A549 (cell line): ENCODE results near the gene OLIG1. TPM values are rescaled to one million over a fixed set of nuclear protein-coding genes. Genes with fewer than 3 reads are reported as not detected.

Experiments
- ATAC-seq, 2 experiments: fragments of 200-7000 bp in 1 of 2; fragments of >200 bp in 1 of 2; cut with Nextera tagmentation in 1 of 2; cut with Tn5 transposase in 1 of 2; 3 replicates each; pipeline versions ENCODE4 v1.8.0 to v1.9.1; 2018 to 2020; ENCODE audit warnings: mild to moderate bottlenecking in 1 of 2, moderate library complexity in 1 of 2
- CTCF ChIA-PET: fragments of 300-600 bp; sonication (Branson Sonifier 250); formaldehyde crosslinking; extraction: SDS; loops from one replicate; lab custom pipeline; 2021; ENCODE audit warnings: antibody characterized with exemption, inconsistent platforms; lab: Yijun Ruan, JAX
- POLR2A ChIA-PET: fragments of 350-600 bp; formaldehyde crosslinking; extraction: SDS; loops from one replicate; lab custom pipeline; 2021; ENCODE audit warnings: antibody characterized with exemption, inconsistent platforms; lab: Yijun Ruan, JAX
- DNase-seq, 2 experiments: peaks; one replicate each; pipeline versions ENCODE4 v3.0.0 to v3.0.0-alpha.2; 2011 to 2016; ENCODE audit warnings: low read depth in 1 of 2, low spot score in 1 of 2
- FAIRE-seq: peaks from 2 replicates; lab custom pipeline; 2011; peaks lifted over from hg19 to GRCh38; lab: Jason Lieb, UNC
- H3K27ac ChIP-seq, 2 experiments: fragments of >200 bp; sonication (Bioruptor Twin); formaldehyde crosslinking; 3 replicates each; pipeline ENCODE4 v1.5.1; 2016 to 2017
- H3K4me1 ChIP-seq: fragments of >200 bp; sonication (Bioruptor Twin); formaldehyde crosslinking; 3 replicates; pipeline ENCODE4 v1.6.1; 2016
- H3K4me2 ChIP-seq: fragments of >200 bp; sonication (Bioruptor Twin); formaldehyde crosslinking; 3 replicates; pipeline ENCODE4 v1.6.1; 2016
- H3K4me3 ChIP-seq: fragments of >200 bp; sonication (Bioruptor Twin); formaldehyde crosslinking; 3 replicates; pipeline ENCODE4 v1.5.1; 2016
- H3K9me3 ChIP-seq: fragments of >200 bp; sonication (Bioruptor Twin); formaldehyde crosslinking; 3 replicates; pipeline ENCODE4 v1.6.1; 2016
- BHLHE40 ChIP-seq: IDR thresholded peaks from 2 replicates; pipeline ENCODE4 v1.6.1; 2012; ENCODE audit warnings: low read depth, low read length, inconsistent platforms
- CBX2 ChIP-seq: fragments of 200-600 bp; sonication (generic); IDR thresholded peaks from 2 replicates; pipeline ENCODE4 v1.6.1; 2016; ENCODE audit warnings: low read depth, mild to moderate bottlenecking, borderline replicate concordance
- CHD4 ChIP-seq: fragments of 200-600 bp; sonication (generic); IDR thresholded peaks from 2 replicates; pipeline ENCODE4 v1.6.1; 2016; ENCODE audit warnings: antibody characterized with exemption, mild to moderate bottlenecking, borderline replicate concordance
- EHMT2 ChIP-seq: fragments of 200-600 bp; sonication (generic); IDR thresholded peaks from 2 replicates; pipeline ENCODE4 v1.6.1; 2016; ENCODE audit warnings: antibody characterized with exemption, low read depth, mild to moderate bottlenecking, moderate library complexity
- FOSL2 ChIP-seq, 2 experiments: fragments of 450-650 bp in 1 of 2; fragments of >200 bp in 1 of 2; sonication (Bioruptor Twin) in 1 of 2; formaldehyde crosslinking; IDR thresholded peaks; 2 replicates each; pipeline versions ENCODE4 v1.5.0 to v1.6.1; 2016 to 2020; ENCODE audit warnings: mild to moderate bottlenecking in 1 of 2, moderate library complexity in 1 of 2
- HDAC2 ChIP-seq: fragments of 200-600 bp; sonication (generic); IDR thresholded peaks from 2 replicates; pipeline ENCODE4 v1.6.1; 2016
- HEYL ChIP-seq: fragments of 250-450 bp; sonication (Bioruptor Pico); IDR thresholded peaks from 2 replicates; pipeline ENCODE4 v1.8.0; 2021; ENCODE audit warnings: mild to moderate bottlenecking, moderate library complexity
- HOXB13 ChIP-seq: fragments of 250-450 bp; sonication (Bioruptor Pico); IDR thresholded peaks from 2 replicates; pipeline ENCODE4 v1.5.0; 2020; ENCODE audit warnings: low read depth, mild to moderate bottlenecking, moderate library complexity
- KDM5A ChIP-seq: fragments of 200-600 bp; sonication (generic); IDR thresholded peaks from 2 replicates; pipeline ENCODE4 v1.6.1; 2016; ENCODE audit warnings: antibody characterized with exemption, mild to moderate bottlenecking
- MYC ChIP-seq: IDR thresholded peaks from 2 replicates; pipeline ENCODE4 v1.6.1; 2012; ENCODE audit warnings: mild to moderate bottlenecking, inconsistent platforms, low read length, improper control_type of control experiment, borderline replicate concordance
- PHF8 ChIP-seq: fragments of 200-600 bp; sonication (generic); IDR thresholded peaks from 2 replicates; pipeline ENCODE4 v1.6.1; 2016; ENCODE audit warnings: low read depth, mild to moderate bottlenecking, antibody characterized with exemption, moderate library complexity, borderline replicate concordance
- POLR2AphosphoS2 ChIP-seq: conservative IDR thresholded peaks from 2 replicates; pipeline ENCODE4 v1.6.1; 2012; ENCODE audit warnings: low read length, improper control_type of control experiment, inconsistent platforms
- RAD21 ChIP-seq, 2 experiments: fragments of >200 bp in 1 of 2; sonication (Bioruptor Twin) in 1 of 2; formaldehyde crosslinking in 1 of 2; IDR thresholded peaks in 1 of 2; conservative IDR thresholded peaks in 1 of 2; 2 replicates in 1 of 2; 3 replicates in 1 of 2; pipeline ENCODE4 v1.6.1; 2012 to 2018; ENCODE audit warnings: inconsistent platforms in 1 of 2
- RARB ChIP-seq: fragments of 250-450 bp; sonication (Bioruptor Pico); IDR thresholded peaks from 2 replicates; pipeline ENCODE4 v1.8.0; 2021; ENCODE audit warnings: mild to moderate bottlenecking, moderate library complexity
- RNF2 ChIP-seq: fragments of 200-600 bp; sonication (generic); IDR thresholded peaks from 2 replicates; pipeline ENCODE4 v1.6.1; 2016; ENCODE audit warnings: low read depth, mild to moderate bottlenecking, antibody characterized with exemption, moderate library complexity, borderline replicate concordance
- TP53 ChIP-seq: fragments of 250-450 bp; sonication (Bioruptor Pico); IDR thresholded peaks from 2 replicates; pipeline ENCODE4 v1.5.0; 2021; ENCODE audit warnings: mild to moderate bottlenecking, moderate library complexity
- ZFP36 ChIP-seq: fragments of 450-650 bp; IDR thresholded peaks from 2 replicates; pipeline ENCODE4 v1.6.1; 2014; ENCODE audit warnings: borderline replicate concordance; ENCODE audit not compliant: partially characterized antibody
- ZSCAN20 ChIP-seq: fragments of 250-450 bp; sonication (Bioruptor Pico); IDR thresholded peaks from 2 replicates; pipeline ENCODE4 v1.8.0; 2022; ENCODE audit warnings: mild to moderate bottlenecking, moderate library complexity
- WGBS: methylation state at CpG from one replicate; pipeline ENCODE4 v1.1.6; 2017; ENCODE audit errors: missing lambda C conversion rate; 5-methylcytosine and 5-hydroxymethylcytosine counted together
- polyA plus RNA-seq, 4 experiments: library from polyadenylated mRNA; depleted of rRNA in 3 of 4; stranded (reverse); fragments of >200 nt; fragmentation: RNase III in 1 of 4; extraction: RNeasy Plus Mini Kit Qiagen cat#74134 plus additional on column Dnase treatment in 1 of 4; gene quantifications; 2 replicates in 3 of 4; 3 replicates in 1 of 4; pipeline ENCODE4 v1.2.3, GENCODE V29; 2011 to 2017
- TF ChIP-seq, protein P1 (sequence below): fragments of 250-450 bp; sonication (Bioruptor Pico); IDR thresholded peaks from 2 replicates; pipeline ENCODE4 v1.5.0; 2020; ENCODE audit warnings: low read depth, mild to moderate bottlenecking, moderate library complexity
- TF ChIP-seq, protein P2 (sequence below): IDR thresholded peaks from 2 replicates; pipeline ENCODE4 v1.6.1; 2012
- TF ChIP-seq, protein P3 (sequence below): fragments of >200 bp; sonication (Bioruptor Twin); formaldehyde crosslinking; IDR thresholded peaks from 3 replicates; pipeline ENCODE4 v1.5.1; 2016
- TF ChIP-seq, protein P4 (sequence below): IDR thresholded peaks from 2 replicates; pipeline ENCODE4 v1.6.1; 2012; ENCODE audit warnings: low read depth, borderline replicate concordance
- TF ChIP-seq, protein P5 (sequence below): fragments of 450-650 bp; IDR thresholded peaks from 2 replicates; pipeline ENCODE4 v1.6.1; 2014; ENCODE audit warnings: antibody characterized with exemption
- TF ChIP-seq, protein P6 (sequence below): fragments of 200-600 bp; sonication (generic); IDR thresholded peaks from 2 replicates; pipeline ENCODE4 v1.6.1; 2016; ENCODE audit warnings: antibody characterized with exemption, mild to moderate bottlenecking, moderate library complexity

Gene OLIG1
- polyA plus RNA-seq, 2 of the 4 experiments (the other 2 are of a cell fraction), result not detected

DNA sequence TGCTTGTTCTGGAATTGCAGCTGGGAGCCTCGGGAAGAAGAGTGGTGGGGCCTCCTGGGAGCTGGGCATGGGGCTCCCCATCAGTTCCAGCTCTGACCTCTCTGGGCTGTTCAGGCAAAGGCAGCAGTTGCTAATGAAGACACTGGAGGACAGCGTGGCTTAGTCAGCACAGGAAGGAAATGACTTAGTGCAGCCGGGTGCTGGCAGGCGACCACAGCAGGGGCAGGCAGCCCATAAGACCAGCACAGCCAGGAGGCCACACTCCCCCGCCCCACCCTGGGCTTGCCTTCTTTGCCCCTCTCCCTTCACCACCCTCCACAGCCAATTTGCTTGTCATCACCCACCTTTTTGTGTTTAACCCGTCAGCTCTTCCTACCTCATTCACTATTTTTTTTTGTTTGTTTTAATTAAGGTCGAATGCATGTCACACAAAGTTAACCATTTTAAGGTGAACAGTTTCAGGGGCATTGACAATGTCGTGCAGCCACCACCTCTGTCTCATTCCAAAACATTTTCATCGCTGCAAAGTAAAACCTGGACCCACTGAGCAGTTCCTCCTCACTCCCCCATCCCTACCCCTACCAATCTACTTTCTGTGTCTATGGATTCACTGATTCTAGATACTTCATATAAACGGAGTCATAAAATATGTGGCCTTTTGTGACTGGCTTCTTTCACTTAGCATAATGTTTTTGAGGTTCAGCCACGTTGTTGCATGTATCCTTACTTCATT, 33.3 kb upstream of the OLIG1 start (continued):
- TF ChIP-seq, protein P1, sequence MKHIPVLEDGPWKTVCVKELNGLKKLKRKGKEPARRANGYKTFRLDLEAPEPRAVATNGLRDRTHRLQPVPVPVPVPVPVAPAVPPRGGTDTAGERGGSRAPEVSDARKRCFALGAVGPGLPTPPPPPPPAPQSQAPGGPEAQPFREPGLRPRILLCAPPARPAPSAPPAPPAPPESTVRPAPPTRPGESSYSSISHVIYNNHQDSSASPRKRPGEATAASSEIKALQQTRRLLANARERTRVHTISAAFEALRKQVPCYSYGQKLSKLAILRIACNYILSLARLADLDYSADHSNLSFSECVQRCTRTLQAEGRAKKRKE (CRISPR knock-in tag), result no peak
- TF ChIP-seq BHLHE40 (no peak), ZFP36 (no peak), HDAC2 (no peak)
- TF ChIP-seq, protein P2, sequence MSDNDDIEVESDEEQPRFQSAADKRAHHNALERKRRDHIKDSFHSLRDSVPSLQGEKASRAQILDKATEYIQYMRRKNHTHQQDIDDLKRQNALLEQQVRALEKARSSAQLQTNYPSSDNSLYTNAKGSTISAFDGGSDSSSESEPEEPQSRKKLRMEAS, result no peak

DNA sequence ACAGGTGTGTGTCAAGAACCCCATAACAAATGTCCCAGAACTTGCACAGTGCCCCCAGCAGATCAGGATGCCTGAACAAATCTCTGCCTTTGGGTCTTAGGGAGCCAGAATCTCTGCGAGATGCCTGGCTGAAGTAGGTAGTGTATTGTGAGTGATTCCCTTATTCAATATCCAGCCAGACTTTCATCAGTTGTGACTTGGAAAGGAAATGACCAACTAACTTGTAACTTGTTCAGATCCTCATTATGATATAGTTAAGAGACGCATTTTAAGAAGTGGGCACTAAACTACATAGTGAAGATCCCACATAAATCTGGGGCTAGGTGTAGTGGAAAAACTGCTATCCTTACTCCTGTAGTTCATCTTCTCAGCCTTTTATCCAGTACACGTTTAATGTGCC, 32.4 kb upstream of the OLIG1 start:
- H3K4me2 ChIP-seq, result no peak overlapping the region

DNA sequence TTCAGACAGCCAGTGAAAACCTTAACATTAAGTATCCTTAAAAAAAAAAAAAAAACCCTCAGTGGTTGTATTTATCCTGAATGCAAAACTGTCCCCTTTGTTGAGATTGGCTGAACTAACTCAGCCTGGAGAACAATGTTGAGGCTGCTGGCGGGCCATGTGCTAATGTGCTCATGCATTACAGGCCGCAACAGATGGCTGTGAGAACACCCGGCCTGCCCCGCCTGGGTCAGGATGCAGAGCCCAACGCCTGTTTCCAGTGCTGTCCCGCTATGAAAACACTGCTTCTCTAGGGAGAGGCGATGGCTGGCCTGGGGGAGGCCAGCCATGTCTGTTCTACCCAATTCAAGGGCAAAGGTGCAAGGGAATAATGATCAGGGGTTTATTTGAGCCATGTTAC, 30.4 kb upstream of the OLIG1 start:
- ChIA-PET POLR2A (no interaction called here), CTCF (interaction anchor here (1.1 kb wide), 1 partner anchor 22 kb away, joined by 3 read pairs; no protein-coding TSS in a partner anchor)
- ATAC-seq (no peak), FAIRE-seq (no peak), DNase-seq (no peak)
- H3K27ac ChIP-seq, result no peak overlapping the region
- H3K4me2 ChIP-seq, result no peak overlapping the region
- TF ChIP-seq CHD4 (no peak), CBX2 (no peak), RNF2 (no peak), RARB (CRISPR knock-in tag) (no peak), FOSL2 (IDR thresholded peaks at IDR 0.05) (no peak), FOSL2 (CRISPR knock-in tag; IDR thresholded peaks at IDR 0.05) (no peak), TP53 (no peak), EHMT2 (no peak), POLR2AphosphoS2 (no peak), HDAC2 (no peak), ZSCAN20 (no peak), PHF8 (no peak)
- TF ChIP-seq, protein P2, result no peak
- TF ChIP-seq, protein P3, sequence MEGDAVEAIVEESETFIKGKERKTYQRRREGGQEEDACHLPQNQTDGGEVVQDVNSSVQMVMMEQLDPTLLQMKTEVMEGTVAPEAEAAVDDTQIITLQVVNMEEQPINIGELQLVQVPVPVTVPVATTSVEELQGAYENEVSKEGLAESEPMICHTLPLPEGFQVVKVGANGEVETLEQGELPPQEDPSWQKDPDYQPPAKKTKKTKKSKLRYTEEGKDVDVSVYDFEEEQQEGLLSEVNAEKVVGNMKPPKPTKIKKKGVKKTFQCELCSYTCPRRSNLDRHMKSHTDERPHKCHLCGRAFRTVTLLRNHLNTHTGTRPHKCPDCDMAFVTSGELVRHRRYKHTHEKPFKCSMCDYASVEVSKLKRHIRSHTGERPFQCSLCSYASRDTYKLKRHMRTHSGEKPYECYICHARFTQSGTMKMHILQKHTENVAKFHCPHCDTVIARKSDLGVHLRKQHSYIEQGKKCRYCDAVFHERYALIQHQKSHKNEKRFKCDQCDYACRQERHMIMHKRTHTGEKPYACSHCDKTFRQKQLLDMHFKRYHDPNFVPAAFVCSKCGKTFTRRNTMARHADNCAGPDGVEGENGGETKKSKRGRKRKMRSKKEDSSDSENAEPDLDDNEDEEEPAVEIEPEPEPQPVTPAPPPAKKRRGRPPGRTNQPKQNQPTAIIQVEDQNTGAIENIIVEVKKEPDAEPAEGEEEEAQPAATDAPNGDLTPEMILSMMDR, result no peak
- TF ChIP-seq, protein P4, sequence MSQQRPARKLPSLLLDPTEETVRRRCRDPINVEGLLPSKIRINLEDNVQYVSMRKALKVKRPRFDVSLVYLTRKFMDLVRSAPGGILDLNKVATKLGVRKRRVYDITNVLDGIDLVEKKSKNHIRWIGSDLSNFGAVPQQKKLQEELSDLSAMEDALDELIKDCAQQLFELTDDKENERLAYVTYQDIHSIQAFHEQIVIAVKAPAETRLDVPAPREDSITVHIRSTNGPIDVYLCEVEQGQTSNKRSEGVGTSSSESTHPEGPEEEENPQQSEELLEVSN, result no peak
- TF ChIP-seq, protein P5, sequence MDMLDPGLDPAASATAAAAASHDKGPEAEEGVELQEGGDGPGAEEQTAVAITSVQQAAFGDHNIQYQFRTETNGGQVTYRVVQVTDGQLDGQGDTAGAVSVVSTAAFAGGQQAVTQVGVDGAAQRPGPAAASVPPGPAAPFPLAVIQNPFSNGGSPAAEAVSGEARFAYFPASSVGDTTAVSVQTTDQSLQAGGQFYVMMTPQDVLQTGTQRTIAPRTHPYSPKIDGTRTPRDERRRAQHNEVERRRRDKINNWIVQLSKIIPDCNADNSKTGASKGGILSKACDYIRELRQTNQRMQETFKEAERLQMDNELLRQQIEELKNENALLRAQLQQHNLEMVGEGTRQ, result no peak
- WGBS, result 60% methylated on average over 7 of the region's 7 CpGs
- H3K4me1 ChIP-seq, result peaks cover 10% of the 10 kb centered on the region; the same call in 2 of the 3 replicates
- no peaks in the 10 kb centered on the region for H3K9me3 ChIP-seq
- H3K4me3 ChIP-seq, result no peak overlapping the region

More for the DNA sequence above, 32.4 kb upstream of the OLIG1 start:
- ATAC-seq, result no peak
- 55% methylated on average over 3 of the region's 3 CpGs for WGBS
- DNase-seq, result no peak
- peaks cover 3% of the 10 kb centered on the region; the same call in 2 of the 3 replicates for H3K4me1 ChIP-seq
- no peak for FAIRE-seq
- no peak overlapping the region for H3K4me3 ChIP-seq
- TF ChIP-seq POLR2AphosphoS2 (no peak), RAD21 (conservative IDR thresholded peaks at IDR 0.05 in 1 of 2, IDR thresholded peaks at IDR 0.05 in 1 of 2) (no peak), HEYL (CRISPR knock-in tag) (no peak), PHF8 (no peak), KDM5A (no peak), HOXB13 (CRISPR knock-in tag) (no peak), MYC (no peak), ZFP36 (no peak)
- TF ChIP-seq, protein P2, result no peak
- TF ChIP-seq, protein P6, sequence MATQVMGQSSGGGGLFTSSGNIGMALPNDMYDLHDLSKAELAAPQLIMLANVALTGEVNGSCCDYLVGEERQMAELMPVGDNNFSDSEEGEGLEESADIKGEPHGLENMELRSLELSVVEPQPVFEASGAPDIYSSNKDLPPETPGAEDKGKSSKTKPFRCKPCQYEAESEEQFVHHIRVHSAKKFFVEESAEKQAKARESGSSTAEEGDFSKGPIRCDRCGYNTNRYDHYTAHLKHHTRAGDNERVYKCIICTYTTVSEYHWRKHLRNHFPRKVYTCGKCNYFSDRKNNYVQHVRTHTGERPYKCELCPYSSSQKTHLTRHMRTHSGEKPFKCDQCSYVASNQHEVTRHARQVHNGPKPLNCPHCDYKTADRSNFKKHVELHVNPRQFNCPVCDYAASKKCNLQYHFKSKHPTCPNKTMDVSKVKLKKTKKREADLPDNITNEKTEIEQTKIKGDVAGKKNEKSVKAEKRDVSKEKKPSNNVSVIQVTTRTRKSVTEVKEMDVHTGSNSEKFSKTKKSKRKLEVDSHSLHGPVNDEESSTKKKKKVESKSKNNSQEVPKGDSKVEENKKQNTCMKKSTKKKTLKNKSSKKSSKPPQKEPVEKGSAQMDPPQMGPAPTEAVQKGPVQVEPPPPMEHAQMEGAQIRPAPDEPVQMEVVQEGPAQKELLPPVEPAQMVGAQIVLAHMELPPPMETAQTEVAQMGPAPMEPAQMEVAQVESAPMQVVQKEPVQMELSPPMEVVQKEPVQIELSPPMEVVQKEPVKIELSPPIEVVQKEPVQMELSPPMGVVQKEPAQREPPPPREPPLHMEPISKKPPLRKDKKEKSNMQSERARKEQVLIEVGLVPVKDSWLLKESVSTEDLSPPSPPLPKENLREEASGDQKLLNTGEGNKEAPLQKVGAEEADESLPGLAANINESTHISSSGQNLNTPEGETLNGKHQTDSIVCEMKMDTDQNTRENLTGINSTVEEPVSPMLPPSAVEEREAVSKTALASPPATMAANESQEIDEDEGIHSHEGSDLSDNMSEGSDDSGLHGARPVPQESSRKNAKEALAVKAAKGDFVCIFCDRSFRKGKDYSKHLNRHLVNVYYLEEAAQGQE, result no peak
- POLR2A ChIA-PET, result no interaction called here
- H3K27ac ChIP-seq, result no peak overlapping the region
- CTCF ChIA-PET, result no interaction called here
- H3K9me3 ChIP-seq, result no peaks in the 10 kb centered on the region
